Stimulated activated CD4-positive, alpha-beta T cell treated with anti-CD3 and anti-CD28 coated beads, Interleukin-1b, Interleukin-23, amount 100 ng/mL, for 1 hour (primary cell): ENCODE measurements around the gene DOCK2.

Source experiments
- DNase-seq, 2 donors: peaks; one replicate each; pipeline ENCODE4 v3.0.0-alpha.2; 2020; ENCODE audit warnings: low read depth in 2 of 2

The DOCK2 gene

GRCh38 chr5:169862391-169862811 is 225.3 kb downstream of the DOCK2 start:
- no peak for DNase-seq

- no peak for DNase-seq
Measured at GRCh38 chr5:169864483-169864882, 227.4 kb downstream of the DOCK2 start.

- no peak for DNase-seq
Measured at GRCh38 chr5:169867347-169867746, 230.3 kb downstream of the DOCK2 start.

- no peak for DNase-seq
Measured at GRCh38 chr5:169869066-169869465, 232.0 kb downstream of the DOCK2 start.

- DNase-seq = no peak
Measured at GRCh38 chr5:169870211-169870610, 233.1 kb downstream of the DOCK2 start.

- no peak for DNase-seq
Measured at GRCh38 chr5:169871826-169872490, 234.9 kb downstream of the DOCK2 start.

- DNase-seq = no peak
Measured at GRCh38 chr5:169873642-169874041, 236.6 kb downstream of the DOCK2 start.

- DNase-seq = no peak
Measured at GRCh38 chr5:169874621-169875020, 237.5 kb downstream of the DOCK2 start.

- DNase-seq = no peak
Measured at GRCh38 chr5:169875091-169875728, 238.1 kb downstream of the DOCK2 start.

- DNase-seq = no peak
Measured at GRCh38 chr5:169875731-169876130, 238.7 kb downstream of the DOCK2 start.

GRCh38 chr5:169876386-169876785 is 239.3 kb downstream of the DOCK2 start:
- no peak for DNase-seq

- no peak for DNase-seq
Measured at GRCh38 chr5:169880012-169880663, 243.1 kb downstream of the DOCK2 start.

GRCh38 chr5:169880785-169881184 is 243.7 kb downstream of the DOCK2 start:
- no peak for DNase-seq

GRCh38 chr5:169881702-169882303 is 244.7 kb downstream of the DOCK2 start:
- DNase-seq = no peak

GRCh38 chr5:169886033-169886432 is 249.0 kb downstream of the DOCK2 start:
- no peak for DNase-seq

GRCh38 chr5:169886677-169887076 is 249.6 kb downstream of the DOCK2 start:
- no peak for DNase-seq

GRCh38 chr5:169889572-169889971 is 252.5 kb downstream of the DOCK2 start:
- DNase-seq = no peak

- no peak for DNase-seq
Measured at GRCh38 chr5:169893010-169893409, 255.9 kb downstream of the DOCK2 start.

- DNase-seq = no peak
Measured at GRCh38 chr5:169893571-169893970, 256.5 kb downstream of the DOCK2 start.

GRCh38 chr5:169895926-169896325 is 258.9 kb downstream of the DOCK2 start:
- no peak for DNase-seq

GRCh38 chr5:169897481-169897880 is 260.4 kb downstream of the DOCK2 start:
- DNase-seq = no peak

GRCh38 chr5:169901896-169902295 is 264.8 kb downstream of the DOCK2 start:
- DNase-seq = no peak

- DNase-seq = no peak
Measured at GRCh38 chr5:169904059-169904458, 267.0 kb downstream of the DOCK2 start.
